GM11168 (cell line): ENCODE results near the gene ANAPC4.
"Not testable (repeated sequence)": the region's sequence is repeated elsewhere in the genome, so short reads cannot be mapped to it uniquely, and the experiment has no call there.

ENCODE experiments used
- in situ Hi-C: fragments of 300-500 bp; cut with MboI; formaldehyde crosslinking; loops from one replicate; pipeline ENCODE4 v1.12.0; 2022; ENCODE audit warnings: low sequenced_read_pairs; ENCODE audit not compliant: unreplicated experiment

Gene ANAPC4

DNA sequence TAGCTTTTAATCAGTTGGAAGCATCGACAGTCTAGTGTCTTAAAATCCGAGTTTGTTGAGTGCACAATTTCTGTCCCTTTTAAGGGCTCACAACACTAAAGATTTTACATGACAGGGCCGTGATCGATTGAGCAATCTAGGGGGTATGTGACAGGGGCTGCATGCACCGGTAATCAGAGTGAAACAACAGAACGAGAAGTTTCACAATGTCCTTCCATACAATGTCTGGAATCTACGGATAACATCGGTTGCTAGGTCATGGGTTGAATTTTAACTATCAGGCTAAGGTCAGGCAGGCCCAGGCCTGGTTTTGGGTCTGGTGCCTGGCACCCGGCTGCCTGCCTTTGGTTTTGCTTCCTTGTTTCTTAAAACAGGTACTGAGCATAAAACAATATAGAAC, 4.5 kb upstream of the ANAPC4 start:
- in situ Hi-C loops = not testable (repeated sequence)

DNA sequence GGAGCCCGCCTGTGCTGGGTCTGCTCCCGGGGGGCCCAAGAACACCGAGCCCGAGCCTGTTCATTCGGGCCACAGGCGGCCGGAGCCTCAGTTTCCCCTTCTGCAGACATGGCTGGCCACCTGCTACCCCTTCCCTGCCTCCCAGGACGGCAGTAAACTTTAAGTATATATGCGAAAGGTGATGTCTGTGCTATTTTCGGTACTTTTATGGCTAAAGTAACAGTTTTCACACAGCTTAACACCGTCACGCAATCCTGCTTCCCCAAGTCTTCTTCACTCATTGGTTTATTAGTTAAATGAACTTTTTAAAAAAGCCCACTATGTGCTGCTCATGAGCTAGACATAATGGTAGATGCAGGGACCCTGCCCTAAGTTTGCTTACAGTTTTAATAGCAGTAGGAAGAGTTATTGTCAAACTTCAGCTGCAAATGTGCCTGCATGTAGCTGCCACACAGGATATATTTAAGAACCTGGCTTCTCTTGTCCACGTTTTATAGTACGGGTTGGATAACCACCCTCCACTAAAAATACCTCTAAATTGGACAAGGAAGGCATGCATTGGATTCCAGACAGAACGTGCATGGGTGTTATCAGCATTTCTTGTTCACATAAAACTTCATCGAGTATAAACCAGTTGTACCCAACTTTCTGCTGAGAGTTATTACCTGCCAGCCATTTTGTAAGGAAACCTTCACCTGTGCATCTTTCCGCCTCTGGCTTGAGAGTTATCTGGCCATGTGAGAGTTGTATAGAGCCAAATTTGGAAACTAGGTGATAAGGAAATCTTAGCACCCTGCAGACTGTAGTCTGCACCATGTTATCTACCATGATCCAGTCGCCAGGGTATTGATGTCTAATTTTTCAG, 741 bp downstream of the ANAPC4 start:
- in situ Hi-C loops = no loop called here

DNA sequence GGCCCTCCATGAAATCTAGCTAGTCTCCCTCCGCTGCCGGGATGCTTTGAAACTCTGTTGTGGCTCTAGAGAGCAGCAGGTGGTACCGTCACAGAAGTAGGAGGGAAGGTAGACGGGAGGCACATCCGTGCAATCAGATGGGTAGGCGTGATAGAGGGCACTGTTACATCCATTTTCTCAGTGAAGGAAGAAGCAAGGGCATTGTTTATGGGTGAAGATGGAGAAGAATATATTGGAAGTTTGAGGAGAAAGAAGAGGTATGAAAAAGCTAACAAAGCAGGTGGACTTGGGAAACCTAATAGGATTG, 1.3 kb downstream of the ANAPC4 start:
- in situ Hi-C loops = no loop called here

- in situ Hi-C loops = no loop called here
Observed at GRCh38 chr4:25379591-25379990, 2.5 kb downstream of the ANAPC4 start.

DNA sequence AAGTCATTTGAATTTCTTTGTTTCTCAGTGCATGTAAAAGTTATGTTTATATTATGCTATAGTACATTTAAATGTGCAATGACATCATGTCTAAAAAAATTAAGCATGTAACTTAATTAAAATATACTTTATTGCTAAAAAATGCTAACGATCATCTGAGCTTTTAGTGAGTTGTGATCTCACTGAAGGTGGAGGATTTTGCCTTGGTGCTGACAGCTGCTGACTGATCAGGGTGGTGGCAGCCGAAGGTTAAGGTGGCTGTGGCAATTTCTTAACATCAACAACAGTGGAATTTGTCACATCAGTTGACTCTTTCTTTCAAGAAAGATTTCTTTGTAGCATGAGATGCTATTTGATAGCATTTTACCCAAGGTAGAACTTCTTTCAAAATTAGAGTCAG, 6.6 kb downstream of the ANAPC4 start:
- in situ Hi-C loops = no loop called here

- in situ Hi-C loops = no loop called here
Observed at GRCh38 chr4:25386926-25387325, 9.9 kb downstream of the ANAPC4 start.

GRCh38 chr4:25397305-25397704, 20.2 kb downstream of the ANAPC4 start:
- in situ Hi-C loops = no loop called here

DNA sequence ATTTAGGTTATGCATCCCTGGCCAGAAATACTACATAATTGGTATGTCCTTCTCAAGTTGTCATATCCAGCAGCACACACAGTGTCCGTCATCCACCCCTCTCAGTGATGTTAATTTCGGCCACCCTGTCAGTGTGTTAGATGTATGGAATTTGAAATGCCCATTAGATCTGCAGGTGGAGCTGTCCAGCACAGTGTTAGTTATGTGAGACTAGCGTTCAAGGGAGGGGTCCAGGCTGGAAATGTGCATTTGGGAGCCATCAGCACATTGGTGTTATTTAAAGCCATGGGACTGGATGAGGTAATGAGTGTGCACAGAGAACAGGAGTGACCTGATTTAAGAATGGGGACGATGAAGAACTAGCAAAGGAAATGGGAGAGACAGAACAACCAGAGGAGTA, 22.4 kb downstream of the ANAPC4 start:
- in situ Hi-C loops = no loop called here

- in situ Hi-C loops = no loop called here
Observed at GRCh38 chr4:25401066-25401465, 24.0 kb downstream of the ANAPC4 start.

DNA sequence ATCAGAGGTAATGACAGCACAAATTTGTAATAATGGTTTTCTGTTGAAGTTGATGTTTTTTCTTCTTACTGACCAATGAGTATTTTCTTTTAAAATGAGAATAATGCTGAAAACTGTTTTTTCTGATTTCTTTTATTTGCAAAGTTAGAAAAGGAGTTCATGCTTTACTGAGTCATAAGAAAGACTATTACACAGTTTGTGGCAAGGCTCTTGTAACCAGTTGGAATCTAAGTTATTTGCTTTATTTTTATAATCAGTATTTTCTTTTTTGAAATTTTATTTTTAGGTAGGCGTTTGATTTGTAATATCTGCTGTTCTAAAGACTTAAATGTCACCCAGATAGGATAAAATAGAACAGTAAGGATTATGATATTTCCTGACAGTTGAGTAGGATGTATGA, 25.5 kb downstream of the ANAPC4 start:
- in situ Hi-C loops = no loop called here

- in situ Hi-C loops = no loop called here
Observed at GRCh38 chr4:25403699-25404098, 26.6 kb downstream of the ANAPC4 start.

GRCh38 chr4:25405453-25405852, 28.4 kb downstream of the ANAPC4 start:
- in situ Hi-C loops = no loop called here

DNA sequence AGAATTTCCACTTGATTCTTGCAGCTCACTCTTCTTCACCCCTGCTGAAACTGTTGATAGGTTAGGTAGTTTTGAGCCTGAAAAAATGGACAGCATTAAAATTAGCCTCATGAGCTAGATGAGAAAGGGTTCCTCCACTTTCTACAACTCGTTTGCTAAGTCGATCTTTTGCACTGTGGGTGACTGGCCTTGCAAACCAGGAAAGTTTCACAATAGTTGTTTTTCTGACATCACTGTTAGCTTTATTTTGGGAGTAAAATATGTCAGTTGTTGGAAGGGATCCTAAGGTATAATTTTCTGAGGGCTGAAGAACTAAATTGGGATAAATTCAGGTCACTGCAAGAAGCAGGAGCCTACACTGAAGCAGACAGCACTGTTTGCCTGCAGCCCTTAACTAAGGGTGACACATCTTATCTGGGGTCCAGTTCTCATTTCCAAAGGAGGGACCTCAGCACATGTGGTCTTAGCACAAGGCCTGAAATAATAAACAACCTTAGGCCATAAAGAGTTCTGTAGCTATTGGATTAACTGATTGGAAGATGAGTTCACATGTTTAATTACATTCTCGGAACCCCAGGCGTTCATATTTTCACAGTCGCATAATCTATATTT, 29.1 kb downstream of the ANAPC4 start:
- in situ Hi-C loops = no loop called here

DNA sequence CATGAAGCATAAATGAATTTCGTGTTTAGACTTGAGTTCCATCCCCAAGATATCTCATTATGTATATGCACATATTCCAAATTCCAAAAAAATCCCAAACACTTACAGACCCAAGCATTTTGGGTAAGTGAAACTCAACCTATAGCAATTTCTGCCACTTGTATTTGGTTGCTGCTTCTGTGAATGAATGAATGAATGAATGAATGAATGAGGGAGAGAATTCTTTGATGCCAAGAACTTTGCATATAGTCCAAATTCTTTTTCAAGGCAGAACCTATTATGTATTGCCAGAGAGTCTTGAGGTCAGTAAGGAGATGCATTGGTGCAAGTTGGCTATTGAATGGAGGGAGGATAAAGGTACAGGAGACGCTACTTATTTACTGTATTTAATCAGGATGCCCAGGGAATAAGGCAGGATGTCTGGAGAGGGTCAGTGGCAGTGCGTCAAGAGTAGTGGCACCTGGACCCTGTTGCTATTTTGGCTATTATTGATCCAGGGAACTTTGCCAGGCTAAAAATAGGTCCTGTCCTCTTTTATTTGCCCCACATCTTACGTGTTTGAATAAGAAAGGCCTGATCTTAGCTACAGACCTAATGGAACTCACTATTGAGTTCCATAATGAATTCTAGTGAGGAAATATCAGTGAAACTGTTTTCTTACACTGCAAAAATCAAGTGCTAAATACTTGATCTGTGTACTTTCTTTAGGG, 33.9 kb downstream of the ANAPC4 start:
- in situ Hi-C loops = no loop called here

GRCh38 chr4:25413261-25413660, 36.2 kb downstream of the ANAPC4 start:
- in situ Hi-C loops = no loop called here

- in situ Hi-C loops = no loop called here
Observed at GRCh38 chr4:25417014-25417413, 40.0 kb downstream of the ANAPC4 start.

DNA sequence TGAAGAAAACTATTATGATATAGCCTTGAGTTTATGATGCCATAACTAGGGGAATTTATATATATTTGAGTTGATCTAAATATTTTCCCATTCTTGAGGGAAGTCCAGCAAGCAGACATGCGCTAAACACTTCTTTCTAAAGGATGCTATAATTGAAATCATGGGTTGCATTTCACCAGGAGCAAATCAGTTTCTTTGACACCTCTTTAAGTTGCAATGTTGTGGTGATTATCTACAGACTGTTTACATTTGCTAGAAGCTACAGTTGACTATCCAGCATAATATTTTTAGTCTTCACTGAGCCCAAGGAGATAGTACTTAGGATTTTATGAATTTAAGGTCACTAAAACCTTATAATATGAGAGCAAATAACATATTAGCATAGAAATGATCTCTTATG, 43.9 kb downstream of the ANAPC4 start:
- in situ Hi-C loops = no loop called here

- in situ Hi-C loops = no loop called here
Observed at GRCh38 chr4:25421816-25422525, 44.9 kb downstream of the ANAPC4 start.

DNA sequence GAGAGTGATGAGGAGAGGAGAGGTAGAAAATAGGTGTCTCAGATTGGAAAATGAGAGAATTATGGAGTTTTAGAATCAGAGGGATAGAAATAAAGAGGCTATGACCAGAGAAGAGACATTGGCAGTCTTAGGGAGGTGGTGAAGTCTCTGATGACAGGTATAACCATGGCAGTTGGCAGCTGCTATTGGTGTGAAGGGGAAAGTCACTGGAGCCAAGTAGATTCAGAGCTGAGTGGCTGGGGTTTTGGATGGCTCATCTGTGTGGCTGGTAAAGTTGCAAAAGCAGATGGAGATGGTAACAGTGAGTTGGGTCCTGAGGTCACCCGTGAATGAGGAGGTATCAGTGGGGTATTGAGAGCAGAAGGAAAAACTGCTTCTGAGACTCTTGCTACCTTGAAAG, 46.5 kb downstream of the ANAPC4 start:
- in situ Hi-C loops = no loop called here

DNA sequence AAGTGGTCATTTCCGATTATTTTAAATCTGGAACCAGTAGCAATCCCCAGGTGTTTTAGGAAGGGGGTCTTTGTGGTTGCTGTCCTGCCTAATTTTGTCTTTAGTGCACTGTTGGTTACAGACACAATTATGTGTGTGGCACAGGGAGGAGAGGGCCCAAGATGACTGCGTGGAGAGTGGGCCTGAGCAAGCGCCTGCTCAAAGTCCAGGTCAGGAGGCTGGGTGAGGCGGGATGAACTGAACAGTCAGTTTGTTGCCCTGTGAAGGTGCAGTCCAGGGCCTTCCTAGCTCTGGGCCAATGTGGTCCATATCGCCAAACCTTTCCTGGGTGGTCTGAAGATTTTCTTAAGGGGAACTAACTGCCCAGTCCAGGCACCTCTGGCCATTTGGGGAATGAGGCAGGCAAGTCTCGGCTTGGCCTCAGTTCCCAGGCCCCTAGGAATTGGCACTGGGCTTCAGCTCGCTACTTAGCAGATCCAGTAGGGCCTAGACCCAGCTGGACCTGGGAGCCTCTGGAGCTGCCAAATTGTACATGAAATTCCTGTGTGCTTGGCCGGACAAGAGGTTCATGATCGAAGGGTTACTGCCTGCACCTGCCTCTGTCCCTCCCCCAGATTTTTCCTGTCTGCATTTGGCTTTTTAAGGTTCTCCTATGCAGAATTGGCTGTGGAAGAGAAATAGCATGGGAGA, 47.6 kb downstream of the ANAPC4 start:
- in situ Hi-C loops = no loop called here
